Osteocyte (in vitro differentiated cells): ENCODE data around the gene APOBEC3G. TPM values are rescaled to one million over a fixed set of nuclear protein-coding genes. Genes with fewer than 3 reads are reported as not detected.

Experiments
- DNase-seq: peaks from one replicate; pipeline ENCODE4 v3.0.0; 2021; ENCODE audit warnings: mixed read lengths; ENCODE audit not compliant: unreplicated experiment; ENCODE audit errors: extremely low spot score
- H3K27ac Mint-ChIP-seq: one replicate; pipeline ENCODE4 v1.8.0; 2021; ENCODE audit warnings: mild to moderate bottlenecking, mixed read lengths; ENCODE audit not compliant: unreplicated experiment
- H3K27me3 Mint-ChIP-seq: one replicate; pipeline ENCODE4 v1.8.0; 2021; ENCODE audit warnings: mixed read lengths; ENCODE audit not compliant: unreplicated experiment
- H3K36me3 Mint-ChIP-seq: one replicate; pipeline ENCODE4 v1.8.0; 2021; ENCODE audit warnings: mixed read lengths; ENCODE audit not compliant: unreplicated experiment
- H3K4me1 Mint-ChIP-seq: one replicate; pipeline ENCODE4 v1.8.0; 2021; ENCODE audit warnings: mixed read lengths; ENCODE audit not compliant: unreplicated experiment
- H3K4me3 Mint-ChIP-seq: one replicate; pipeline ENCODE4 v1.8.0; 2021; ENCODE audit warnings: mild to moderate bottlenecking, moderate library complexity, mixed read lengths; ENCODE audit not compliant: unreplicated experiment
- H3K9me3 Mint-ChIP-seq: one replicate; pipeline ENCODE4 v1.8.0; 2021; ENCODE audit warnings: mixed read lengths; ENCODE audit not compliant: unreplicated experiment
- total RNA-seq: library from RNA; stranded (reverse); gene quantifications from 2 replicates; pipeline ENCODE4 v1.2.1, GENCODE V29; 2021
- TF ChIP-seq, protein P1 (sequence below): fragments of 200-600 bp; sonication (generic); IDR thresholded peaks from 2 replicates; pipeline ENCODE4 v1.5.0; 2021; ENCODE audit warnings: antibody characterized with exemption, mild to moderate bottlenecking, moderate library complexity

APOBEC3G gene
- total RNA-seq, 1 donor from 2014 or later, result 2.7 TPM

DNA sequence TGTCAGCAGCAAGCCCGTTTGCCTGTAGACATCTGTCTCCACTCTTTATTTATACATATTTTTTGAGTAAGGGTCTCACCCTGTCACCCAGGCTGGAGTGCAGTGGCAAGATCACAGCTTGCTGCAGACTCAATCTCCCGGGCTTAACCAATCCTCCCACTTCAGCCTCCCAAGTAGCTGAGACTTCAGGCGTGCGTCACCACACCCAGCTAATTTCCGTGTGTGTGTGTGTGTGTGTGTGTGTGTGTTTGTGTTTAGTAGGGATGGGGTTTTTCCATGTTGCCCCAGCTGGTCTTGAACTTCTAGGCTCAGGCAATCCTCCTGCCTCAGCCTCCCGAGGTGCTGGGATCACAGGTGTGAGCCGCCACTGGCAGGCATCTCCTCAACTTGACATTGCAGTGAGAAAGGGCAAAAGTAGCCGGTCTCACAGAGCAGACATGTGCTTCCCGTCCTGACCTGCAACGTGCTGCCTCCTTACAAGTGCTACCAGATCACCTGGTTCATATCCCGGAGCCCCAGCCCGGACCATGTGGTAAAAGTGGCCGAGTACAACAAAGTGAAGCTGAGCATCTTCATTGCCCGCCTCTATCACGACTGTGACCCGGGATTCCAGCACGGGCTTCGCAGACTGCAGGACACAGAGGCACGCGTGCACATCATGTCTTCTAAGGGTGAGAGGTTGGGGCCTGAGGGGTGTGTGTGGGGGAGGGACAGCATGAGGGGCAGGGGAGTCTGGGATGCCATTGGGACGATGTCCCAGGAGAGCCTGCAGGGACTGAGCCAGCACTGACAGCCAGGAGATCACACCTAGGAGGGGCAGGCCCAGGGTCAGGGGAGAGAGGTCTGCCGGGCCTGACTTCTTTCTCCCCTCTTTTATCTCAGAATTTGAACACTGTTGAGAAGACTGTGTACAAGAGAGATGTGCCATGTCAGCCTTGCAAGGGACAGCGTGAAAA lies 14.3 kb downstream of the APOBEC3G start:
- Mint-ChIP-seq H3K9me3 (no peaks in the 10 kb centered on the region), H3K36me3 (no peaks in the 10 kb centered on the region), H3K27me3 (peaks cover 21% of the 10 kb centered on the region), H3K27ac (no peak overlapping the region), H3K4me1 (peaks cover 6% of the 10 kb centered on the region), H3K4me3 (no peak overlapping the region)
- TF ChIP-seq, protein P1, sequence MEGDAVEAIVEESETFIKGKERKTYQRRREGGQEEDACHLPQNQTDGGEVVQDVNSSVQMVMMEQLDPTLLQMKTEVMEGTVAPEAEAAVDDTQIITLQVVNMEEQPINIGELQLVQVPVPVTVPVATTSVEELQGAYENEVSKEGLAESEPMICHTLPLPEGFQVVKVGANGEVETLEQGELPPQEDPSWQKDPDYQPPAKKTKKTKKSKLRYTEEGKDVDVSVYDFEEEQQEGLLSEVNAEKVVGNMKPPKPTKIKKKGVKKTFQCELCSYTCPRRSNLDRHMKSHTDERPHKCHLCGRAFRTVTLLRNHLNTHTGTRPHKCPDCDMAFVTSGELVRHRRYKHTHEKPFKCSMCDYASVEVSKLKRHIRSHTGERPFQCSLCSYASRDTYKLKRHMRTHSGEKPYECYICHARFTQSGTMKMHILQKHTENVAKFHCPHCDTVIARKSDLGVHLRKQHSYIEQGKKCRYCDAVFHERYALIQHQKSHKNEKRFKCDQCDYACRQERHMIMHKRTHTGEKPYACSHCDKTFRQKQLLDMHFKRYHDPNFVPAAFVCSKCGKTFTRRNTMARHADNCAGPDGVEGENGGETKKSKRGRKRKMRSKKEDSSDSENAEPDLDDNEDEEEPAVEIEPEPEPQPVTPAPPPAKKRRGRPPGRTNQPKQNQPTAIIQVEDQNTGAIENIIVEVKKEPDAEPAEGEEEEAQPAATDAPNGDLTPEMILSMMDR, result no peak
- no peak for DNase-seq

- Mint-ChIP-seq H3K4me3 (no peak overlapping the region), H3K27me3 (peaks cover 20% of the 10 kb centered on the region), H3K4me1 (peaks cover 7% of the 10 kb centered on the region), H3K27ac (no peak overlapping the region), H3K36me3 (no peaks in the 10 kb centered on the region), H3K9me3 (no peaks in the 10 kb centered on the region)
- DNase-seq, result no peak
- TF ChIP-seq, protein P1, result no peak
These were observed 15.2 kb downstream of the APOBEC3G start for GRCh38 chr22:39092111-39092862.

- peaks cover 7% of the 10 kb centered on the region for H3K4me1 Mint-ChIP-seq
- H3K27ac Mint-ChIP-seq, result no peak overlapping the region
- TF ChIP-seq, protein P1, result no peak
- H3K36me3 Mint-ChIP-seq, result no peaks in the 10 kb centered on the region
- H3K9me3 Mint-ChIP-seq, result no peaks in the 10 kb centered on the region
- no peak for DNase-seq
- H3K27me3 Mint-ChIP-seq, result peaks cover 18% of the 10 kb centered on the region
- H3K4me3 Mint-ChIP-seq, result no peak overlapping the region
These were observed 17.8 kb downstream of the APOBEC3G start for GRCh38 chr22:39094717-39095389.

- Mint-ChIP-seq H3K36me3 (no peaks in the 10 kb centered on the region), H3K27me3 (peaks cover 17% of the 10 kb centered on the region), H3K27ac (no peak overlapping the region), H3K4me1 (peaks cover 6% of the 10 kb centered on the region), H3K4me3 (no peak overlapping the region), H3K9me3 (no peaks in the 10 kb centered on the region)
- no peak for DNase-seq
- TF ChIP-seq, protein P1, result no peak
These were observed 18.9 kb downstream of the APOBEC3G start for GRCh38 chr22:39095971-39096370.
